ENCODE measurements around the gene TBATA. TPM values are rescaled to one million over a fixed set of nuclear protein-coding genes. Genes with fewer than 3 reads are reported as not detected.

Gene TBATA
- total and polyA plus RNA-seq, 11 donors: not detected

DNA sequence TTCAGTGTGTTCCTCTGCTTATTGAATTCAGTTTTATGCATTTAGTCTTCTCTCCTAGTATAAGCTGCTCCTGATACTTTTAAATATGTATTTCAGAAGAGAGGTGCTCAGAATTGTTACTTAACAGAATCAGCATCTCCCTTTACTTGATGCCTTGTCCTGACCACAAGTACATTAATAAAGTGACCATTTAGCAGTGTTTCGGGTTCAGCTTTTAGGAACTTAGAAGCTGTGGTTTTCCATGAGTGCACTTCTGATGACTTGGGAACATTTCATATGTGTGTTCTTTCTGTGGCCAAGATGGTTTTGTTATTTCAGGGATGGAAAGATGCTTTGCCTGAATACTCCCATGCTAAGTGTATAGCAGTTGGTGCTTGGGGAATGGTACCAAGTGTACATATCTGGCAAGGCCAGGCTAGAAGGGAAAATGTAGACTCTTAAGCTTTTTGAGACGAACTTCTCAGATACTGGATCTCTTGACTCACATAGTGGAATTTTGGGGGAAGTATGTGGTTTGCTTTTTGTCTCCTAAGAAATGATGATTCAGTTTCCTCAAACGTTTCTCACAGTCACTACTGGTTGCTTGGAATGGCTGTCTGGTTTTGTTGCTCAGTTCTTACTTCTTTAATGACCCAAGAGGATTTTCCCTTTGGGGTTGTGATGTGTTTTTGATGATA is 47.8 kb upstream of the TBATA start:
- DNase-seq (no peak), ATAC-seq (peak in 3 of 4 donors; percentile 28 to 57 (median 39))
- intact Hi-C loops (cut with DNase I): no loop called here
- Histone ChIP-seq H3K4me1 (peaks cover 0 to 53% (median 6%) of the 10 kb centered on the region in 12 donors), H3K4me3 (no peak overlapping the region), H3K27ac (peak overlapping the region in 1 of 12 donors; percentile 73), H3K36me3 (peaks cover 0 to 13% (median 0%) of the 10 kb centered on the region in 9 donors), H3K9me3 (peaks cover 0 to 10% (median 0%) of the 10 kb centered on the region in 12 donors), H3K27me3 (no peaks in the 10 kb centered on the region)
- TF ChIP-seq, protein P1, sequence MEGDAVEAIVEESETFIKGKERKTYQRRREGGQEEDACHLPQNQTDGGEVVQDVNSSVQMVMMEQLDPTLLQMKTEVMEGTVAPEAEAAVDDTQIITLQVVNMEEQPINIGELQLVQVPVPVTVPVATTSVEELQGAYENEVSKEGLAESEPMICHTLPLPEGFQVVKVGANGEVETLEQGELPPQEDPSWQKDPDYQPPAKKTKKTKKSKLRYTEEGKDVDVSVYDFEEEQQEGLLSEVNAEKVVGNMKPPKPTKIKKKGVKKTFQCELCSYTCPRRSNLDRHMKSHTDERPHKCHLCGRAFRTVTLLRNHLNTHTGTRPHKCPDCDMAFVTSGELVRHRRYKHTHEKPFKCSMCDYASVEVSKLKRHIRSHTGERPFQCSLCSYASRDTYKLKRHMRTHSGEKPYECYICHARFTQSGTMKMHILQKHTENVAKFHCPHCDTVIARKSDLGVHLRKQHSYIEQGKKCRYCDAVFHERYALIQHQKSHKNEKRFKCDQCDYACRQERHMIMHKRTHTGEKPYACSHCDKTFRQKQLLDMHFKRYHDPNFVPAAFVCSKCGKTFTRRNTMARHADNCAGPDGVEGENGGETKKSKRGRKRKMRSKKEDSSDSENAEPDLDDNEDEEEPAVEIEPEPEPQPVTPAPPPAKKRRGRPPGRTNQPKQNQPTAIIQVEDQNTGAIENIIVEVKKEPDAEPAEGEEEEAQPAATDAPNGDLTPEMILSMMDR (IDR thresholded peaks at IDR 0.05): no peak
- no peak for TF ChIP-seq POLR2A (IDR thresholded peaks at IDR 0.05)
- 68 to 79% (median 72%) methylated on average over 3 of the region's 3 CpGs for WGBS, 4 donors

DNA sequence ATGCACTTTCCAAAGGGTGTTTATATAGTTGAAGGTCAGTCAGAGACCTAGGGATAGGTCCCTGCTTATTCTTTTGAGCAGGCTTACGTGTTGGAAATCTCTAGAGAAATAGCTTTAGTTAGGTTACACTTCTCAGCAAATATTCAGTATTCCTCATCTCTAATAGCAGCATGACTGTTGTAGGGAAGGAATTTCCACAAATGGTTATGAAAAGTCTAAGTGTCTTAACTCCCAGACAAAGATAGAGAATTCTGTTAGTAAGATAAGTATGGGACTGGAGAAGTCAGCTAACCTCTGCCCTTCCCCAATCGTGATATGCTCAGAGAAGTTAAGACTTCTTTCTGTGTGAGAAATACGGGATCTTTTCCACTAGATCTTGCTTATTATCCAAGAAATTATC is 47.0 kb upstream of the TBATA start:
- Histone ChIP-seq H3K9me3 (peaks cover 0 to 2% (median 0%) of the 10 kb centered on the region in 12 donors), H3K4me1 (peaks cover 0 to 55% (median 6%) of the 10 kb centered on the region in 12 donors), H3K27me3 (no peaks in the 10 kb centered on the region), H3K27ac (peak overlapping the region in 1 of 12 donors; percentile 73), H3K36me3 (peaks cover 0 to 14% (median 0%) of the 10 kb centered on the region in 9 donors), H3K4me3 (no peak overlapping the region)
- DNase-seq (no peak), ATAC-seq (no peak)
- intact Hi-C loops (cut with DNase I): no loop called here
- no peak for TF ChIP-seq POLR2A (IDR thresholded peaks at IDR 0.05)
- WGBS, 4 donors: 80 to 88% (median 85%) methylated on average over 3 of the region's 3 CpGs

DNA sequence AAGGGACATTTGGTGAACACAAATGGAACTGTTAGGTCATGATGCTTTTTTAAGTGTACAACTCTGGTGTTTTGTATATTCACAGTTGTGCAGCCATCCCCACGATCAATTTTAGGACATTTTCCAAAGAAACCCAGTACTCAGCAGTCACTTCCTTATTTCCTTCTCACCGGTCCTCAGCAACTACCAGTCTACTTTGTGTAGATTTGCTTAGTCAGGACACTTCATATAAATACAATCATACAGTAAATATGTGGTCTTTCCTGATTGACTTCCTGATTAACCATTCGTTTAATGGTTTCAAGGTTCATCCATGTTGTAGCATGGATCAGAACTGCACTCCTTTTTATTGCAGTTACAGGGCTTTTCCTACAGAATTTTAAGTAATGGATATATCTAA is 45.0 kb upstream of the TBATA start:
- Histone ChIP-seq H3K4me3 (no peak overlapping the region), H3K36me3 (peaks cover 0 to 24% (median under 1%) of the 10 kb centered on the region in 9 donors), H3K9me3 (no peaks in the 10 kb centered on the region), H3K27me3 (no peaks in the 10 kb centered on the region), H3K4me1 (peaks cover 0 to 62% (median 12%) of the 10 kb centered on the region in 12 donors), H3K27ac (peak overlapping the region in 3 of 12 donors; percentile 19 to 63 (median 59))
- intact Hi-C loops (cut with DNase I): no loop called here
- TF ChIP-seq, protein P1 (IDR thresholded peaks at IDR 0.05): no peak
- TF ChIP-seq POLR2A (IDR thresholded peaks at IDR 0.05): no peak
- no peak for ATAC-seq
- 40 to 60% (median 52%) methylated on average over 3 of the region's 3 CpGs for WGBS, 4 donors
- DNase-seq: no peak

DNA sequence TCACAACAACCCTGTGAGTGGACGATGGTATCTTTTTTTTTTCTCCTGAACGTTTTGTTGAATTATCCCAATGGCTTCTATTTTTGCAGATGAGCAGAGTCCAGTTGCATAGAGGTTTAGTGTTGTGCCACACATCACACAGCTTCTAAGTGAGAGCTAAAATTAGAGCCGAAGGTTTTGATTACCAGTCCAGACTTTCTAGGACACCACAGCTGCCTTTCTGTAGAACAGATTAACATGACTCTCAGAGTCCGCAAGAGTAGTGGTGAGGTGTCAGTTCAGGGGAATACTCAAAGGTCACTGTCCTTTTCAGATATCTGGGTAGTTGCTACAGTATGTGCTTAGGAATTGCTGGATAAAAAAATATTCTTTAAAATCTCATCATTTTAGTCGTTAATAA is 44.4 kb upstream of the TBATA start:
- no peak overlapping the region for H3K4me3 ChIP-seq
- H3K36me3 ChIP-seq: peaks cover 0 to 29% (median 4%) of the 10 kb centered on the region in 9 donors
- intact Hi-C loops (cut with DNase I): loop anchor here in 1 of 10 donors (5.0 kb wide), 1 partner anchor 43 kb away; no protein-coding TSS in a partner anchor
- peak overlapping the region in 7 of 12 donors; percentile 1 to 63 (median 43) for H3K27ac ChIP-seq
- no peaks in the 10 kb centered on the region for H3K9me3 ChIP-seq
- TF ChIP-seq POLR2A (IDR thresholded peaks at IDR 0.05): no peak
- TF ChIP-seq, protein P1 (IDR thresholded peaks at IDR 0.05): no peak
- no peak for DNase-seq
- H3K4me1 ChIP-seq: peaks cover 0 to 56% (median 13%) of the 10 kb centered on the region in 12 donors
- 43 to 50% (median 47%) methylated on average over 5 of the region's 5 CpGs for WGBS, 4 donors
- ATAC-seq: peak; percentile 90 to 94 (median 93)
- H3K27me3 ChIP-seq: no peaks in the 10 kb centered on the region

Data from heart left ventricle (tissue), 16 donors.